A549 (cell line): Measurements from ENCODE around the gene ALOX15B. TPM values are rescaled to one million over a fixed set of nuclear protein-coding genes. Genes with fewer than 3 reads are reported as not detected.

Experiments
- ATAC-seq, 2 experiments: fragments of 200-7000 bp in 1 of 2; fragments of >200 bp in 1 of 2; cut with Nextera tagmentation in 1 of 2; cut with Tn5 transposase in 1 of 2; 3 replicates each; pipeline versions ENCODE4 v1.8.0 to v1.9.1; 2018 to 2020; ENCODE audit warnings: mild to moderate bottlenecking in 1 of 2, moderate library complexity in 1 of 2
- CTCF ChIA-PET: fragments of 300-600 bp; sonication (Branson Sonifier 250); formaldehyde crosslinking; extraction: SDS; loops from one replicate; lab custom pipeline; 2021; ENCODE audit warnings: antibody characterized with exemption, inconsistent platforms; lab: Yijun Ruan, JAX
- POLR2A ChIA-PET: fragments of 350-600 bp; formaldehyde crosslinking; extraction: SDS; loops from one replicate; lab custom pipeline; 2021; ENCODE audit warnings: antibody characterized with exemption, inconsistent platforms; lab: Yijun Ruan, JAX
- DNase-seq, 2 experiments: peaks; one replicate each; pipeline versions ENCODE4 v3.0.0 to v3.0.0-alpha.2; 2011 to 2016; ENCODE audit warnings: low read depth in 1 of 2, low spot score in 1 of 2
- FAIRE-seq: peaks from 2 replicates; lab custom pipeline; 2011; peaks lifted over from hg19 to GRCh38; lab: Jason Lieb, UNC
- H3K27ac ChIP-seq, 2 experiments: fragments of >200 bp; sonication (Bioruptor Twin); formaldehyde crosslinking; 3 replicates each; pipeline ENCODE4 v1.5.1; 2016 to 2017
- H3K4me1 ChIP-seq: fragments of >200 bp; sonication (Bioruptor Twin); formaldehyde crosslinking; 3 replicates; pipeline ENCODE4 v1.6.1; 2016
- H3K4me2 ChIP-seq: fragments of >200 bp; sonication (Bioruptor Twin); formaldehyde crosslinking; 3 replicates; pipeline ENCODE4 v1.6.1; 2016
- H3K4me3 ChIP-seq: fragments of >200 bp; sonication (Bioruptor Twin); formaldehyde crosslinking; 3 replicates; pipeline ENCODE4 v1.5.1; 2016
- H3K9me3 ChIP-seq: fragments of >200 bp; sonication (Bioruptor Twin); formaldehyde crosslinking; 3 replicates; pipeline ENCODE4 v1.6.1; 2016
- CEBPB ChIP-seq, 2 experiments: fragments of >200 bp in 1 of 2; sonication (Bioruptor Twin) in 1 of 2; formaldehyde crosslinking in 1 of 2; IDR thresholded peaks; 2 replicates each; pipeline ENCODE4 v1.6.1; 2012 to 2016
- FOSB ChIP-seq: fragments of 250-450 bp; sonication (Bioruptor Pico); IDR thresholded peaks from 2 replicates; pipeline ENCODE4 v1.5.0; 2020; ENCODE audit warnings: mild to moderate bottlenecking, moderate library complexity
- FOSL2 ChIP-seq, 2 experiments: fragments of 450-650 bp in 1 of 2; fragments of >200 bp in 1 of 2; sonication (Bioruptor Twin) in 1 of 2; formaldehyde crosslinking; IDR thresholded peaks; 2 replicates each; pipeline versions ENCODE4 v1.5.0 to v1.6.1; 2016 to 2020; ENCODE audit warnings: mild to moderate bottlenecking in 1 of 2, moderate library complexity in 1 of 2
- POLR2A ChIP-seq: IDR thresholded peaks from 2 replicates; pipeline ENCODE4 v1.6.1; 2012; ENCODE audit warnings: mild to moderate bottlenecking, low read length
- RARB ChIP-seq: fragments of 250-450 bp; sonication (Bioruptor Pico); IDR thresholded peaks from 2 replicates; pipeline ENCODE4 v1.8.0; 2021; ENCODE audit warnings: mild to moderate bottlenecking, moderate library complexity
- SREBF2 ChIP-seq: fragments of 450-650 bp; IDR thresholded peaks from 2 replicates; pipeline ENCODE4 v1.6.1; 2014; ENCODE audit warnings: mild to moderate bottlenecking, moderate library complexity
- TP53 ChIP-seq: fragments of 250-450 bp; sonication (Bioruptor Pico); IDR thresholded peaks from 2 replicates; pipeline ENCODE4 v1.5.0; 2021; ENCODE audit warnings: mild to moderate bottlenecking, moderate library complexity
- ZNF302 ChIP-seq: fragments of 250-450 bp; sonication (Bioruptor Pico); IDR thresholded peaks from 2 replicates; pipeline ENCODE4 v1.9.0; 2021; ENCODE audit warnings: inconsistent platforms, mild to moderate bottlenecking, moderate library complexity
- ZSCAN20 ChIP-seq: fragments of 250-450 bp; sonication (Bioruptor Pico); IDR thresholded peaks from 2 replicates; pipeline ENCODE4 v1.8.0; 2022; ENCODE audit warnings: mild to moderate bottlenecking, moderate library complexity
- WGBS: methylation state at CpG from one replicate; pipeline ENCODE4 v1.1.6; 2017; ENCODE audit errors: missing lambda C conversion rate; 5-methylcytosine and 5-hydroxymethylcytosine counted together
- polyA plus RNA-seq, 4 experiments: library from polyadenylated mRNA; depleted of rRNA in 3 of 4; stranded (reverse); fragments of >200 nt; fragmentation: RNase III in 1 of 4; extraction: RNeasy Plus Mini Kit Qiagen cat#74134 plus additional on column Dnase treatment in 1 of 4; gene quantifications; 2 replicates in 3 of 4; 3 replicates in 1 of 4; pipeline ENCODE4 v1.2.3, GENCODE V29; 2011 to 2017
- TF ChIP-seq, protein P1 (sequence below): fragments of 250-450 bp; sonication (Bioruptor Pico); IDR thresholded peaks from 2 replicates; pipeline ENCODE4 v1.5.0; 2021; ENCODE audit warnings: mild to moderate bottlenecking, moderate library complexity, borderline replicate concordance
- TF ChIP-seq, protein P2 (sequence below): IDR thresholded peaks from 2 replicates; pipeline ENCODE4 v1.6.1; 2012

Gene ALOX15B
- polyA plus RNA-seq, 2 of the 4 experiments (the other 2 are of a cell fraction): not detected

DNA sequence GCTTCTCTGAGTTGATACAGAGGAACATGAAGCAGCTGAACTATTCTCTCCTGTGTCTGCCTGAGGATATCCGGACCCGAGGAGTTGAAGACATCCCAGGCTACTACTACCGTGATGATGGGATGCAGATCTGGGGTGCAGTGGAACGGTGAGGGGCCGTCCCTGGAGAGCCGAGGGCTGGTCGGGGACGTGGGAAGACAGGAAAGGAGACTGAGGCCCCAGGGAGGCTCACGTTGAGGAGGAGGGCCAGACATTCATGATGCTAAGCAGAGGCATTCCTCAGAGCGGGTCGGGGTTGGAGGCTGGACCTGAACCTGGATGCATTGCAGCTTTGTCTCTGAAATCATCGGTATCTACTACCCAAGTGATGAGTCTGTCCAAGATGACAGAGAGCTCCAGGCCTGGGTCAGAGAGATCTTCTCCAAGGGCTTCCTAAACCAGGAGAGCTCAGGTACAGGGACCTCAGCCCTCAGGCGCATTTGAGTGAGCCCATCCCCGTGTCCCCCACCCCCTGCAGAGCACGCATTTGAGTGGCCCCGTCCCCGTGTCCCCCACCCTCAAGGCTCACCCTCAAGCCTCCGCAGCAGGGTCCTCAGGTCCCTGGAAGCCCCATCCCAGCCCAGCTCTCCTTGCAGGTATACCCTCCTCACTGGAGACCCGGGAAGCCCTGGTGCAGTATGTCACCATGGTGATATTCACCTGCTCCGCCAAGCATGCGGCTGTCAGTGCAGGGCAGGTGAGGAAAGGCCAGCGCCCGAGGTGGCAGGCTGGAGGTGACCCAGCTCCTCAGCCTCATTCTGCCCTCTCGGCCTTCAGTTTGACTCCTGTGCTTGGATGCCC is 8.3 kb downstream of the ALOX15B start:
- DNase-seq (no peak), ATAC-seq (no peak), FAIRE-seq (no peak)
- ChIA-PET CTCF (interaction anchor here (0.8 to 11.7 kb wide), 17 partner anchors 9 to 304 kb away, joined by 3 to 229 read pairs (median 4); no protein-coding TSS in a partner anchor), POLR2A (no interaction called here)
- no peak overlapping the region for H3K4me2 ChIP-seq
- 52% methylated on average over 19 of the region's 24 CpGs for WGBS
- H3K9me3 ChIP-seq: no peaks in the 10 kb centered on the region
- H3K4me1 ChIP-seq: no peaks in the 10 kb centered on the region
- no peak overlapping the region for H3K4me3 ChIP-seq
- no peak overlapping the region for H3K27ac ChIP-seq
- no peak for TF ChIP-seq FOSB (CRISPR knock-in tag)
- no peak for TF ChIP-seq TP53 (CRISPR knock-in tag)

DNA sequence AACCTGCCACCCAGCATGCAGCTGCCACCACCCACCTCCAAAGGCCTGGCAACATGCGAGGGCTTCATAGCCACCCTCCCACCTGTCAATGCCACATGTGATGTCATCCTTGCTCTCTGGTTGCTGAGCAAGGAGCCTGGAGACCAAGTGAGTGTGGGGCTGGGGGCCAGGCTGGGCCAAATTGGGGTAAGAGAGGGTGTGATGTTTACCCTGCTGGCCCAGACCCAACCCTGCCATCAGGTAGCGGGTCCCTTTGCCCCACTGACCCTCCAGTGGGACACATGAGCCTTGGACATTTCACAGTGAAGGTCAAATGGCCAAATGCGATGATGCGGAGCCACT is 8.9 kb downstream of the ALOX15B start:
- FAIRE-seq: no peak
- WGBS: 70% methylated on average over 4 of the region's 4 CpGs

DNA sequence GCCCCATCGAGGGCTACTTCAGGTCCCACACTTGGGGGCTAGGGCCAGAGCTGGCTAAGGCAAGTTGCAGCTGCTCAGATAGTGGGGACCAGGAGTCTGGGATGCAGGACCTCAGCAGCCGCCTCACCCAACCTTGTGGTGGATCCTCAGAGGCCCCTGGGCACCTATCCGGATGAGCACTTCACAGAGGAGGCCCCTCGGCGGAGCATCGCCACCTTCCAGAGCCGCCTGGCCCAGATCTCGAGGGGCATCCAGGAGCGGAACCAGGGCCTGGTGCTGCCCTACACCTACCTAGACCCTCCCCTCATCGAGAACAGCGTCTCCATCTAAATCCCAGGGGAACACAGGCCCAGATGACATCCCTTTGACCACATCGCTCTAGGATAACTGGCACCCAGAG is 9.4 kb downstream of the ALOX15B start:
- no peak for ATAC-seq
- WGBS: 78% methylated on average over 12 of the region's 12 CpGs

More for the DNA sequence above, 8.9 kb downstream of the ALOX15B start:
- Histone ChIP-seq H3K4me3 (no peak overlapping the region), H3K9me3 (no peaks in the 10 kb centered on the region), H3K4me2 (no peak overlapping the region), H3K27ac (no peak overlapping the region), H3K4me1 (no peaks in the 10 kb centered on the region)
- DNase-seq: no peak
- CTCF ChIA-PET: interaction anchor here (0.8 to 11.7 kb wide), 9 partner anchors 10 to 185 kb away, joined by 3 to 229 read pairs (median 5); no protein-coding TSS in a partner anchor
- POLR2A ChIA-PET: no interaction called here
- no peak for ATAC-seq
- TF ChIP-seq ZNF302 (CRISPR knock-in tag): no peak

DNA sequence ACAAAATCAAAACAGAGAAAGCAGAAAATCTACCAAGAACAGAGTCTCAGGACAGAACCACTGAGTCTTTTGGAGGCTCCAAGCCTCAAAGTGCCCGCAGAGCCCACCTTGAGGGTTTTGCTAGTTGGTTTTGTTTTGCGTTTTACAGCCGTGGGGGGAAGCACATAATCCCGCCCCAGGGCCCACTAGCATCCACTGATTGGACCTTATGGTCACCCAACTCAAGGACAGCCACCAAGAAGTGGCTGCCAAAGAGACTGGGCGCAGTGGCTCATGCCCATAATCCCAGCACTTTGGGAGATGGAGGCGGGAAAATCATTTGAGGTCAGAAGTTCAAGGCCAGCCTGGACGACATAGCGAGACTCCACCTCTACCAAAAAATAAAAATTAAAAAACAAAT is 9.9 kb downstream of the ALOX15B start:
- CTCF ChIA-PET: interaction anchor here (0.8 to 11.7 kb wide), 8 partner anchors 10 to 183 kb away, joined by 3 to 229 read pairs (median 4); no protein-coding TSS in a partner anchor
- Histone ChIP-seq H3K9me3 (no peaks in the 10 kb centered on the region), H3K4me3 (no peak overlapping the region), H3K27ac (no peak overlapping the region), H3K4me2 (no peak overlapping the region), H3K4me1 (no peaks in the 10 kb centered on the region)
- FAIRE-seq (no peak), DNase-seq (no peak), ATAC-seq (no peak)
- WGBS: 79% methylated on average over 8 of the region's 8 CpGs
- POLR2A ChIA-PET: no interaction called here
- TF ChIP-seq, protein P1, sequence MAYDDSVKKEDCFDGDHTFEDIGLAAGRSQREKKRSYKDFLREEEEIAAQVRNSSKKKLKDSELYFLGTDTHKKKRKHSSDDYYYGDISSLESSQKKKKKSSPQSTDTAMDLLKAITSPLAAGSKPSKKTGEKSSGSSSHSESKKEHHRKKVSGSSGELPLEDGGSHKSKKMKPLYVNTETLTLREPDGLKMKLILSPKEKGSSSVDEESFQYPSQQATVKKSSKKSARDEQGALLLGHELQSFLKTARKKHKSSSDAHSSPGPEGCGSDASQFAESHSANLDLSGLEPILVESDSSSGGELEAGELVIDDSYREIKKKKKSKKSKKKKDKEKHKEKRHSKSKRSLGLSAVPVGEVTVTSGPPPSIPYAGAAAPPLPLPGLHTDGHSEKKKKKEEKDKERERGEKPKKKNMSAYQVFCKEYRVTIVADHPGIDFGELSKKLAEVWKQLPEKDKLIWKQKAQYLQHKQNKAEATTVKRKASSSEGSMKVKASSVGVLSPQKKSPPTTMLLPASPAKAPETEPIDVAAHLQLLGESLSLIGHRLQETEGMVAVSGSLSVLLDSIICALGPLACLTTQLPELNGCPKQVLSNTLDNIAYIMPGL (CRISPR knock-in tag): no peak
- no peak for TF ChIP-seq ZSCAN20 (CRISPR knock-in tag)

More for the DNA sequence above, 9.4 kb downstream of the ALOX15B start:
- CTCF ChIA-PET: interaction anchor here (0.8 to 11.7 kb wide), 6 partner anchors 10 to 183 kb away, joined by 3 to 229 read pairs (median 8); no protein-coding TSS in a partner anchor
- no peak for TF ChIP-seq POLR2A
- TF ChIP-seq SREBF2: no peak
- no peak for TF ChIP-seq CEBPB (IDR thresholded peaks at IDR 0.05)
- TF ChIP-seq, protein P2, sequence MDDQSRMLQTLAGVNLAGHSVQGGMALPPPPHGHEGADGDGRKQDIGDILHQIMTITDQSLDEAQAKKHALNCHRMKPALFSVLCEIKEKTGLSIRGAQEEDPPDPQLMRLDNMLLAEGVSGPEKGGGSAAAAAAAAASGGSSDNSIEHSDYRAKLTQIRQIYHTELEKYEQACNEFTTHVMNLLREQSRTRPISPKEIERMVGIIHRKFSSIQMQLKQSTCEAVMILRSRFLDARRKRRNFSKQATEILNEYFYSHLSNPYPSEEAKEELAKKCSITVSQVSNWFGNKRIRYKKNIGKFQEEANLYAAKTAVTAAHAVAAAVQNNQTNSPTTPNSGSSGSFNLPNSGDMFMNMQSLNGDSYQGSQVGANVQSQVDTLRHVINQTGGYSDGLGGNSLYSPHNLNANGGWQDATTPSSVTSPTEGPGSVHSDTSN: no peak
- TF ChIP-seq FOSL2 (IDR thresholded peaks at IDR 0.05): no peak
- TF ChIP-seq FOSL2 (CRISPR knock-in tag; IDR thresholded peaks at IDR 0.05): no peak
- TF ChIP-seq RARB (CRISPR knock-in tag): no peak
- TF ChIP-seq, all 56 proteins: peak for 0
- H3K9me3 ChIP-seq: no peaks in the 10 kb centered on the region
- no peak overlapping the region for H3K27ac ChIP-seq
- no peak for DNase-seq
- FAIRE-seq: no peak
- POLR2A ChIA-PET: no interaction called here
- H3K4me1 ChIP-seq: no peaks in the 10 kb centered on the region
- no peak overlapping the region for H3K4me3 ChIP-seq
- no peak overlapping the region for H3K4me2 ChIP-seq
